Measurements from ENCODE around the gene GUCY2D. TPM values are rescaled to one million over a fixed set of nuclear protein-coding genes. Genes with fewer than 3 reads are reported as not detected.

GUCY2D gene
- total RNA-seq, 1 donor, result not detected

- H3K4me3 ChIP-seq (ENCODE audit: insufficient read depth, low read length), result no peak within 1 kb of the TSS
- H3K4me1 ChIP-seq (ENCODE audit: insufficient read depth, low read length), result peaks cover 12% of the 10 kb centered on the region
- H3K36me3 ChIP-seq (ENCODE audit: insufficient read depth, low read length), result no peaks in the 10 kb centered on the region
- no peaks in the 10 kb centered on the region for H3K9me3 ChIP-seq (ENCODE audit: low read depth, low read length)
- H4K20me1 ChIP-seq (ENCODE audit: insufficient read depth, low read length), result no peaks in the 10 kb centered on the region
- peaks cover 11% of the 10 kb centered on the region for H3K27me3 ChIP-seq (ENCODE audit: insufficient read depth, low read length)
- no peak for DNase-seq (ENCODE audit: insufficient read length, low spot score, missing footprints)
- no peak for TF ChIP-seq CTCF (IDR thresholded peaks at IDR 0.05; ENCODE audit: extremely low read depth, low read depth, low read length)
- H2AFZ ChIP-seq (ENCODE audit: low read length), result no peak within 1 kb of the TSS
- H3K4me2 ChIP-seq (ENCODE audit: insufficient read depth, low read length), result peak within 1 kb of the TSS; percentile 36
- no peaks in the 10 kb centered on the region for H3K79me2 ChIP-seq (ENCODE audit: insufficient read depth, low read length)
- H3K27ac ChIP-seq (ENCODE audit: low read depth, low read length), result no peak within 1 kb of the TSS
Observed at GRCh38 chr17:8038954-8039610, 36.7 kb downstream of the GUCY2D start, which contains the start of gene ALOX15B. TSS of gene ALOX15B (plus strand) at chr17:8039059. CDS start at chr17:8039156, 97 bp downstream.

- Histone ChIP-seq H3K36me3 (ENCODE audit: insufficient read depth, low read length) (no peaks in the 10 kb centered on the region), H3K27ac (ENCODE audit: low read depth, low read length) (no peak overlapping the region), H3K4me3 (ENCODE audit: insufficient read depth, low read length) (no peak overlapping the region), H3K27me3 (ENCODE audit: insufficient read depth, low read length) (peaks cover 8% of the 10 kb centered on the region), H2AFZ (ENCODE audit: low read length) (no peak overlapping the region), H3K9me3 (ENCODE audit: low read depth, low read length) (no peaks in the 10 kb centered on the region), H3K4me2 (ENCODE audit: insufficient read depth, low read length) (no peak overlapping the region), H4K20me1 (ENCODE audit: insufficient read depth, low read length) (no peaks in the 10 kb centered on the region), H3K79me2 (ENCODE audit: insufficient read depth, low read length) (no peaks in the 10 kb centered on the region), H3K4me1 (ENCODE audit: insufficient read depth, low read length) (peaks cover 12% of the 10 kb centered on the region)
- TF ChIP-seq CTCF (IDR thresholded peaks at IDR 0.05; ENCODE audit: extremely low read depth, low read depth, low read length), result no peak
- peak; percentile 38 for DNase-seq (ENCODE audit: insufficient read length, low spot score, missing footprints)
Observed at GRCh38 chr17:8039611-8040168, 37.3 kb downstream of the GUCY2D start.

- peak overlapping the region; percentile 30 for H3K4me2 ChIP-seq (ENCODE audit: insufficient read depth, low read length)
- no peaks in the 10 kb centered on the region for H4K20me1 ChIP-seq (ENCODE audit: insufficient read depth, low read length)
- peak; percentile 93 for DNase-seq (ENCODE audit: insufficient read length, low spot score, missing footprints)
- H3K4me3 ChIP-seq (ENCODE audit: insufficient read depth, low read length), result no peak overlapping the region
- peak; percentile 73 for TF ChIP-seq CTCF (IDR thresholded peaks at IDR 0.05; ENCODE audit: extremely low read depth, low read depth, low read length)
- peaks cover 7% of the 10 kb centered on the region for H3K27me3 ChIP-seq (ENCODE audit: insufficient read depth, low read length)
- H3K9me3 ChIP-seq (ENCODE audit: low read depth, low read length), result no peaks in the 10 kb centered on the region
- H3K27ac ChIP-seq (ENCODE audit: low read depth, low read length), result peak overlapping the region; percentile 40
- no peaks in the 10 kb centered on the region for H3K79me2 ChIP-seq (ENCODE audit: insufficient read depth, low read length)
- H2AFZ ChIP-seq (ENCODE audit: low read length), result no peak overlapping the region
- peaks cover 12% of the 10 kb centered on the region for H3K4me1 ChIP-seq (ENCODE audit: insufficient read depth, low read length)
- H3K36me3 ChIP-seq (ENCODE audit: insufficient read depth, low read length), result no peaks in the 10 kb centered on the region
Observed at GRCh38 chr17:8041249-8041928, 39.0 kb downstream of the GUCY2D start.

- TF ChIP-seq CTCF (IDR thresholded peaks at IDR 0.05; ENCODE audit: extremely low read depth, low read depth, low read length), result no peak
- H3K4me2 ChIP-seq (ENCODE audit: insufficient read depth, low read length), result no peak overlapping the region
- H4K20me1 ChIP-seq (ENCODE audit: insufficient read depth, low read length), result no peaks in the 10 kb centered on the region
- H3K4me3 ChIP-seq (ENCODE audit: insufficient read depth, low read length), result no peak overlapping the region
- peaks cover 13% of the 10 kb centered on the region for H3K27me3 ChIP-seq (ENCODE audit: insufficient read depth, low read length)
- no peaks in the 10 kb centered on the region for H3K79me2 ChIP-seq (ENCODE audit: insufficient read depth, low read length)
- H3K36me3 ChIP-seq (ENCODE audit: insufficient read depth, low read length), result no peaks in the 10 kb centered on the region
- H3K9me3 ChIP-seq (ENCODE audit: low read depth, low read length), result no peaks in the 10 kb centered on the region
- no peak for DNase-seq (ENCODE audit: insufficient read length, low spot score, missing footprints)
- peaks cover 12% of the 10 kb centered on the region for H3K4me1 ChIP-seq (ENCODE audit: insufficient read depth, low read length)
- no peak overlapping the region for H2AFZ ChIP-seq (ENCODE audit: low read length)
- H3K27ac ChIP-seq (ENCODE audit: low read depth, low read length), result no peak overlapping the region
Observed at GRCh38 chr17:8041979-8042378, 39.6 kb downstream of the GUCY2D start.
